HEK293 (cell line): ENCODE measurements around the gene ASNS.
"Not testable (repeated sequence)": the region's sequence is repeated elsewhere in the genome, so short reads cannot be mapped to it uniquely, and the experiment has no call there.

Experiments used
- ZNF510 ChIP-seq: fragments of 450-650 bp; formaldehyde crosslinking; IDR thresholded peaks from 2 replicates; pipeline ENCODE4 v1.5.1; 2018; ENCODE audit warnings: mild to moderate bottlenecking, missing genetic modification characterization, missing biosample characterization; ENCODE audit not compliant: insufficient replicate concordance
- ZNF610 ChIP-seq: fragments of 450-650 bp; formaldehyde crosslinking; IDR thresholded peaks from 2 replicates; pipeline ENCODE4 v1.5.1; 2016; ENCODE audit warnings: missing biosample characterization, missing genetic modification characterization, borderline replicate concordance
- TF ChIP-seq, protein P1 (sequence below): fragments of 450-650 bp; formaldehyde crosslinking; IDR thresholded peaks from 2 replicates; pipeline ENCODE4 v1.5.1; 2016; ENCODE audit warnings: missing biosample characterization, missing genetic modification characterization
- TF ChIP-seq, protein P2 (sequence below): fragments of 450-650 bp; formaldehyde crosslinking; IDR thresholded peaks from 2 replicates; pipeline ENCODE4 v1.5.1; 2016; ENCODE audit warnings: missing biosample characterization, missing genetic modification characterization
- TF ChIP-seq, protein P3 (sequence below): fragments of 450-650 bp; formaldehyde crosslinking; IDR thresholded peaks from 2 replicates; pipeline ENCODE4 v1.5.1; 2016; ENCODE audit warnings: missing biosample characterization, missing genetic modification characterization
- TF ChIP-seq, protein P4 (sequence below): fragments of 450-650 bp; formaldehyde crosslinking; IDR thresholded peaks from 2 replicates; pipeline ENCODE4 v1.5.1; 2016; ENCODE audit warnings: missing biosample characterization, missing genetic modification characterization

DNA sequence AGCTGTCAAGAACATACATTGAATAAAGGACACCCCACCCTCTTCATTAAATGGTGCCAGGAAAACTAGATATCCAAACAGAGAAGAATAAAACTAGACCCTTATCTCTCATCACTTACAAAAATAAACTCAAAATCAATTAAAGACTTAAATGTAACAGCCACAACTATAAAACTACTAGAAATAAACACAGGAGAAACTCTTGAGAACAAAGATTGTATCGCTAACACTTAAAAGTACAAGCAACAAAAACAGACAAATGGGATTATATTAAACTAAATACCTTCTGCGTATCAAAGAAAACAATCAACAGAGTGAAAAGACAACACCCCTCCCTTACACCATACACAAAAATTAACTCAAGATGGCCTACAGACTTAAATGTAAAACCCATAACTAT is 24.7 kb upstream of the ASNS start:
- not testable (repeated sequence) for TF ChIP-seq ZNF510 (tag by site-specific recombination); ZNF610
- TF ChIP-seq, protein P1, sequence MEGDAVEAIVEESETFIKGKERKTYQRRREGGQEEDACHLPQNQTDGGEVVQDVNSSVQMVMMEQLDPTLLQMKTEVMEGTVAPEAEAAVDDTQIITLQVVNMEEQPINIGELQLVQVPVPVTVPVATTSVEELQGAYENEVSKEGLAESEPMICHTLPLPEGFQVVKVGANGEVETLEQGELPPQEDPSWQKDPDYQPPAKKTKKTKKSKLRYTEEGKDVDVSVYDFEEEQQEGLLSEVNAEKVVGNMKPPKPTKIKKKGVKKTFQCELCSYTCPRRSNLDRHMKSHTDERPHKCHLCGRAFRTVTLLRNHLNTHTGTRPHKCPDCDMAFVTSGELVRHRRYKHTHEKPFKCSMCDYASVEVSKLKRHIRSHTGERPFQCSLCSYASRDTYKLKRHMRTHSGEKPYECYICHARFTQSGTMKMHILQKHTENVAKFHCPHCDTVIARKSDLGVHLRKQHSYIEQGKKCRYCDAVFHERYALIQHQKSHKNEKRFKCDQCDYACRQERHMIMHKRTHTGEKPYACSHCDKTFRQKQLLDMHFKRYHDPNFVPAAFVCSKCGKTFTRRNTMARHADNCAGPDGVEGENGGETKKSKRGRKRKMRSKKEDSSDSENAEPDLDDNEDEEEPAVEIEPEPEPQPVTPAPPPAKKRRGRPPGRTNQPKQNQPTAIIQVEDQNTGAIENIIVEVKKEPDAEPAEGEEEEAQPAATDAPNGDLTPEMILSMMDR (tag by site-specific recombination) = not testable (repeated sequence)
- TF ChIP-seq, protein P2, sequence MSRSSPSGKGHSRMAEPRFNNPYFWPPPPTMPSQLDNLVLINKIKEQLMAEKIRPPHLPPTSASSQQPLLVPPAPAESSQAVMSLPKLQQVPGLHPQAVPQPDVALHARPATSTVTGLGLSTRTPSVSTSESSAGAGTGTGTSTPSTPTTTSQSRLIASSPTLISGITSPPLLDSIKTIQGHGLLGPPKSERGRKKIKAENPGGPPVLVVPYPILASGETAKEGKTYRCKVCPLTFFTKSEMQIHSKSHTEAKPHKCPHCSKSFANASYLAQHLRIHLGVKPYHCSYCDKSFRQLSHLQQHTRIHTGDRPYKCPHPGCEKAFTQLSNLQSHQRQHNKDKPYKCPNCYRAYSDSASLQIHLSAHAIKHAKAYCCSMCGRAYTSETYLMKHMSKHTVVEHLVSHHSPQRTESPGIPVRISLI (tag by site-specific recombination) = not testable (repeated sequence)
- TF ChIP-seq, protein P3, sequence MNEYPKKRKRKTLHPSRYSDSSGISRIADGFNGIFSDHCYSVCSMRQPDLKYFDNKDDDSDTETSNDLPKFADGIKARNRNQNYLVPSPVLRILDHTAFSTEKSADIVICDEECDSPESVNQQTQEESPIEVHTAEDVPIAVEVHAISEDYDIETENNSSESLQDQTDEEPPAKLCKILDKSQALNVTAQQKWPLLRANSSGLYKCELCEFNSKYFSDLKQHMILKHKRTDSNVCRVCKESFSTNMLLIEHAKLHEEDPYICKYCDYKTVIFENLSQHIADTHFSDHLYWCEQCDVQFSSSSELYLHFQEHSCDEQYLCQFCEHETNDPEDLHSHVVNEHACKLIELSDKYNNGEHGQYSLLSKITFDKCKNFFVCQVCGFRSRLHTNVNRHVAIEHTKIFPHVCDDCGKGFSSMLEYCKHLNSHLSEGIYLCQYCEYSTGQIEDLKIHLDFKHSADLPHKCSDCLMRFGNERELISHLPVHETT = not testable (repeated sequence)
- TF ChIP-seq, protein P4, sequence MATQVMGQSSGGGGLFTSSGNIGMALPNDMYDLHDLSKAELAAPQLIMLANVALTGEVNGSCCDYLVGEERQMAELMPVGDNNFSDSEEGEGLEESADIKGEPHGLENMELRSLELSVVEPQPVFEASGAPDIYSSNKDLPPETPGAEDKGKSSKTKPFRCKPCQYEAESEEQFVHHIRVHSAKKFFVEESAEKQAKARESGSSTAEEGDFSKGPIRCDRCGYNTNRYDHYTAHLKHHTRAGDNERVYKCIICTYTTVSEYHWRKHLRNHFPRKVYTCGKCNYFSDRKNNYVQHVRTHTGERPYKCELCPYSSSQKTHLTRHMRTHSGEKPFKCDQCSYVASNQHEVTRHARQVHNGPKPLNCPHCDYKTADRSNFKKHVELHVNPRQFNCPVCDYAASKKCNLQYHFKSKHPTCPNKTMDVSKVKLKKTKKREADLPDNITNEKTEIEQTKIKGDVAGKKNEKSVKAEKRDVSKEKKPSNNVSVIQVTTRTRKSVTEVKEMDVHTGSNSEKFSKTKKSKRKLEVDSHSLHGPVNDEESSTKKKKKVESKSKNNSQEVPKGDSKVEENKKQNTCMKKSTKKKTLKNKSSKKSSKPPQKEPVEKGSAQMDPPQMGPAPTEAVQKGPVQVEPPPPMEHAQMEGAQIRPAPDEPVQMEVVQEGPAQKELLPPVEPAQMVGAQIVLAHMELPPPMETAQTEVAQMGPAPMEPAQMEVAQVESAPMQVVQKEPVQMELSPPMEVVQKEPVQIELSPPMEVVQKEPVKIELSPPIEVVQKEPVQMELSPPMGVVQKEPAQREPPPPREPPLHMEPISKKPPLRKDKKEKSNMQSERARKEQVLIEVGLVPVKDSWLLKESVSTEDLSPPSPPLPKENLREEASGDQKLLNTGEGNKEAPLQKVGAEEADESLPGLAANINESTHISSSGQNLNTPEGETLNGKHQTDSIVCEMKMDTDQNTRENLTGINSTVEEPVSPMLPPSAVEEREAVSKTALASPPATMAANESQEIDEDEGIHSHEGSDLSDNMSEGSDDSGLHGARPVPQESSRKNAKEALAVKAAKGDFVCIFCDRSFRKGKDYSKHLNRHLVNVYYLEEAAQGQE (tag by site-specific recombination) = not testable (repeated sequence)
